ENCODE results near the gene MYNN. TPM values are rescaled to one million over a fixed set of nuclear protein-coding genes. Genes with fewer than 3 reads are reported as not detected.
A peak's percentile ranks its signal among the peaks of the same experiment; 100 is the strongest.

The MYNN gene
- total RNA-seq, 1 experiment from 2014 or later: 13.5 TPM

GRCh38 chr3:169835533-169835932 lies 62.3 kb downstream of the MYNN start:
- CTCF ChIA-PET: no interaction called here
- TF ChIP-seq ATF3 (IDR thresholded peaks at IDR 0.05) (no peak), ZFX (IDR thresholded peaks at IDR 0.05) (no peak), SRF (IDR thresholded peaks at IDR 0.05; ENCODE audit: low read depth) (no peak), ELF1 (IDR thresholded peaks at IDR 0.05; ENCODE audit: borderline replicate concordance, low read depth) (no peak), POLR2A (IDR thresholded peaks at IDR 0.05; ENCODE audit: borderline replicate concordance, extremely low read depth, insufficient read depth, insufficient read length) (no peak), EZH2phosphoT487 (IDR thresholded peaks at IDR 0.05; ENCODE audit: borderline replicate concordance) (no peak), CBX3 (IDR thresholded peaks at IDR 0.05; ENCODE audit: low read depth) (no peak), FOSL1 (IDR thresholded peaks at IDR 0.05; ENCODE audit: low read depth) (no peak), JUND (IDR thresholded peaks at IDR 0.05) (no peak), SP1 (IDR thresholded peaks at IDR 0.05; ENCODE audit: low read depth) (no peak), TCF7L2 (IDR thresholded peaks at IDR 0.05; ENCODE audit: borderline replicate concordance, extremely low read depth, insufficient read depth, insufficient read length) (no peak), SIN3A (IDR thresholded peaks at IDR 0.05; ENCODE audit: low read depth) (no peak), RAD21 (IDR thresholded peaks at IDR 0.05; ENCODE audit: low read depth) (no peak), ZNF274 (IDR thresholded peaks at IDR 0.05; ENCODE audit: low read depth, low read length) (no peak), CEBPB (IDR thresholded peaks at IDR 0.05; ENCODE audit: low read depth) (no peak), EZH2 (IDR thresholded peaks at IDR 0.05) (no peak), YY1 (IDR thresholded peaks at IDR 0.05; ENCODE audit: extremely low read depth, insufficient replicate concordance, low read depth, low read length) (no peak)
- TF ChIP-seq, protein P1, sequence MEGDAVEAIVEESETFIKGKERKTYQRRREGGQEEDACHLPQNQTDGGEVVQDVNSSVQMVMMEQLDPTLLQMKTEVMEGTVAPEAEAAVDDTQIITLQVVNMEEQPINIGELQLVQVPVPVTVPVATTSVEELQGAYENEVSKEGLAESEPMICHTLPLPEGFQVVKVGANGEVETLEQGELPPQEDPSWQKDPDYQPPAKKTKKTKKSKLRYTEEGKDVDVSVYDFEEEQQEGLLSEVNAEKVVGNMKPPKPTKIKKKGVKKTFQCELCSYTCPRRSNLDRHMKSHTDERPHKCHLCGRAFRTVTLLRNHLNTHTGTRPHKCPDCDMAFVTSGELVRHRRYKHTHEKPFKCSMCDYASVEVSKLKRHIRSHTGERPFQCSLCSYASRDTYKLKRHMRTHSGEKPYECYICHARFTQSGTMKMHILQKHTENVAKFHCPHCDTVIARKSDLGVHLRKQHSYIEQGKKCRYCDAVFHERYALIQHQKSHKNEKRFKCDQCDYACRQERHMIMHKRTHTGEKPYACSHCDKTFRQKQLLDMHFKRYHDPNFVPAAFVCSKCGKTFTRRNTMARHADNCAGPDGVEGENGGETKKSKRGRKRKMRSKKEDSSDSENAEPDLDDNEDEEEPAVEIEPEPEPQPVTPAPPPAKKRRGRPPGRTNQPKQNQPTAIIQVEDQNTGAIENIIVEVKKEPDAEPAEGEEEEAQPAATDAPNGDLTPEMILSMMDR (IDR thresholded peaks at IDR 0.05 in 2 of 3, conservative IDR thresholded peaks at IDR 0.05 in 1 of 3; ENCODE audit: borderline replicate concordance in 1 of 3, insufficient read depth in 1 of 3, low read depth in 2 of 3, low read length in 2 of 3): no peak
- TF ChIP-seq, protein P2, sequence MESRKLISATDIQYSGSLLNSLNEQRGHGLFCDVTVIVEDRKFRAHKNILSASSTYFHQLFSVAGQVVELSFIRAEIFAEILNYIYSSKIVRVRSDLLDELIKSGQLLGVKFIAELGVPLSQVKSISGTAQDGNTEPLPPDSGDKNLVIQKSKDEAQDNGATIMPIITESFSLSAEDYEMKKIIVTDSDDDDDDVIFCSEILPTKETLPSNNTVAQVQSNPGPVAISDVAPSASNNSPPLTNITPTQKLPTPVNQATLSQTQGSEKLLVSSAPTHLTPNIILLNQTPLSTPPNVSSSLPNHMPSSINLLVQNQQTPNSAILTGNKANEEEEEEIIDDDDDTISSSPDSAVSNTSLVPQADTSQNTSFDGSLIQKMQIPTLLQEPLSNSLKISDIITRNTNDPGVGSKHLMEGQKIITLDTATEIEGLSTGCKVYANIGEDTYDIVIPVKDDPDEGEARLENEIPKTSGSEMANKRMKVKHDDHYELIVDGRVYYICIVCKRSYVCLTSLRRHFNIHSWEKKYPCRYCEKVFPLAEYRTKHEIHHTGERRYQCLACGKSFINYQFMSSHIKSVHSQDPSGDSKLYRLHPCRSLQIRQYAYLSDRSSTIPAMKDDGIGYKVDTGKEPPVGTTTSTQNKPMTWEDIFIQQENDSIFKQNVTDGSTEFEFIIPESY (IDR thresholded peaks at IDR 0.05; ENCODE audit: extremely low read depth, insufficient replicate concordance, low read length): no peak
- TF ChIP-seq, protein P3, sequence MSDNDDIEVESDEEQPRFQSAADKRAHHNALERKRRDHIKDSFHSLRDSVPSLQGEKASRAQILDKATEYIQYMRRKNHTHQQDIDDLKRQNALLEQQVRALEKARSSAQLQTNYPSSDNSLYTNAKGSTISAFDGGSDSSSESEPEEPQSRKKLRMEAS (IDR thresholded peaks at IDR 0.05): no peak
- DNase-seq (ENCODE audit: low read depth, low spot score) (no peak), ATAC-seq (peak; percentile 57)
- H3K9me3 ChIP-seq (ENCODE audit: control insufficient read depth in 1 of 2, insufficient read depth in 1 of 2, low read depth in 1 of 2, low read length in 2 of 2): no peaks in the 10 kb centered on the region
- H3K27me3 ChIP-seq (ENCODE audit: insufficient read depth, low read length): no peaks in the 10 kb centered on the region
- H3K79me2 ChIP-seq (ENCODE audit: insufficient read depth, low read length): no peaks in the 10 kb centered on the region
- no TSS peak for BruUV-seq (replicated peaks)
- no peaks in the 10 kb centered on the region for H3K4me1 ChIP-seq (ENCODE audit: control insufficient read depth in 1 of 2, insufficient read depth in 2 of 2, low read length in 2 of 2)
- H3K9me2 ChIP-seq (ENCODE audit: insufficient read depth): no peaks in the 10 kb centered on the region
- no peak overlapping the region for H3K27ac ChIP-seq (ENCODE audit: low read depth, low read length)
- no peak overlapping the region for H3K4me2 ChIP-seq (ENCODE audit: low read length)
- RAD21 ChIA-PET (ENCODE audit: low non-redundant PET in 1 of 2, low total read pairs in 2 of 2, uncharacterized antibody in 2 of 2, unreplicated experiment in 2 of 2): no interaction called here
- H3K36me3 ChIP-seq (ENCODE audit: control insufficient read depth in 1 of 2, insufficient read depth in 2 of 2, low read length in 2 of 2): no peaks in the 10 kb centered on the region
- H2AFZ ChIP-seq (ENCODE audit: low read depth, low read length, poor library complexity, severe bottlenecking): no peak overlapping the region
- no peak overlapping the region for H3K9ac ChIP-seq (ENCODE audit: low read length)
- no peak overlapping the region for H3K4me3 ChIP-seq (replicated peaks in 1 of 2; ENCODE audit: low read depth in 1 of 2, low read length in 2 of 2)
- intact Hi-C loops (cut with micrococcal nuclease): no loop called here
- no peaks in the 10 kb centered on the region for H4K20me1 ChIP-seq (ENCODE audit: insufficient read depth)
- POLR2A ChIA-PET: no interaction called here
